Bronchial epithelial cell (primary cell): ENCODE data around the gene PARP6. TPM values are rescaled to one million over a fixed set of nuclear protein-coding genes. Genes with fewer than 3 reads are reported as not detected.

Experiments used
- DNase-seq: peaks from one replicate; pipeline ENCODE4 v3.0.0-alpha.2; 2010; ENCODE audit warnings: low read depth
- FAIRE-seq: peaks from 2 replicates; lab custom pipeline; 2011; peaks lifted over from hg19 to GRCh38; lab: Jason Lieb, UNC
- H3K27me3 ChIP-seq: 2 replicates; pipeline ENCODE4 v1.5.1; 2011; ENCODE audit warnings: low read length; ENCODE audit not compliant: control insufficient read depth, insufficient read depth
- H3K36me3 ChIP-seq: 2 replicates; pipeline ENCODE4 v1.5.1; 2011; ENCODE audit warnings: low read length; ENCODE audit not compliant: control insufficient read depth, insufficient read depth
- H3K4me3 ChIP-seq: 2 replicates; pipeline ENCODE4 v1.5.1; 2011; ENCODE audit warnings: mild to moderate bottlenecking, low read depth, low read length, control low read depth
- CTCF ChIP-seq: IDR thresholded peaks from 2 replicates; pipeline ENCODE4 v1.5.1; 2011; ENCODE audit warnings: mild to moderate bottlenecking, moderate library complexity, low read length, control low read depth, inconsistent platforms; ENCODE audit not compliant: insufficient read depth, severe bottlenecking
- total RNA-seq: library from RNA; depleted of rRNA; stranded (reverse); fragments of >200 nt; gene quantifications from 2 replicates; pipeline ENCODE4 v1.2.1, GENCODE V29; 2014

PARP6 gene
- total RNA-seq, 1 donor from 2014 or later = 17.6 TPM

GRCh38 chr15:72192416-72192815 is 79.9 kb downstream of the PARP6 start:
- H3K36me3 ChIP-seq = no peaks in the 10 kb centered on the region
- H3K27me3 ChIP-seq = no peaks in the 10 kb centered on the region
- no peak for FAIRE-seq
- no peak for TF ChIP-seq CTCF
- DNase-seq = no peak
- H3K4me3 ChIP-seq = no peak overlapping the region

Other genes with a start within 250 kb of the PARP6 start
- gene MYO9A, start 154.4 kb downstream of the PARP6 start, total RNA-seq = 29.7 and 41.6 TPM in 2 replicates
- gene SENP8, start 154.2 kb downstream of the PARP6 start, total RNA-seq = 1.1 and 2.3 TPM in 2 replicates
- 4.6 and 5.5 TPM in 2 replicates for gene GRAMD2A, start 74.8 kb downstream of the PARP6 start, total RNA-seq
- 1,045 and 1,080 TPM in 2 replicates for gene PKM, start 41.4 kb downstream of the PARP6 start, total RNA-seq
- gene CELF6, start 47.6 kb upstream of the PARP6 start, total RNA-seq = under 0.01 TPM in 1 of 2 replicates, not detected in the other
- 32.3 and 48.7 TPM in 2 replicates for gene HEXA, start 103.5 kb upstream of the PARP6 start, total RNA-seq
- gene TMEM202, start 125.8 kb upstream of the PARP6 start, total RNA-seq = not detected in 2 replicates
- 24.7 and 41.7 TPM in 2 replicates for gene ARIH1, start 201.8 kb upstream of the PARP6 start, total RNA-seq